ENCODE results near the gene TBCD.

Gene TBCD

GRCh38 chr17:82791532-82791931, 39.7 kb downstream of the TBCD start:
- DNase-seq, result no peak

- DNase-seq, result no peak
Observed at GRCh38 chr17:82793974-82794630, 42.2 kb downstream of the TBCD start.

- DNase-seq, result no peak
Observed at GRCh38 chr17:82794781-82795482, 43.1 kb downstream of the TBCD start.

- DNase-seq, result no peak
Observed at GRCh38 chr17:82795615-82796014, 43.8 kb downstream of the TBCD start.

GRCh38 chr17:82797061-82797460, 45.2 kb downstream of the TBCD start:
- DNase-seq, result no peak

- DNase-seq, result no peak
Observed at GRCh38 chr17:82798752-82799151, 46.9 kb downstream of the TBCD start.

GRCh38 chr17:82799591-82799990, 47.7 kb downstream of the TBCD start:
- no peak for DNase-seq

GRCh38 chr17:82800885-82801284, 49.0 kb downstream of the TBCD start:
- no peak for DNase-seq

GRCh38 chr17:82801377-82801970, 49.6 kb downstream of the TBCD start:
- DNase-seq, result no peak

- no peak for DNase-seq
Observed at GRCh38 chr17:82802075-82802780, 50.4 kb downstream of the TBCD start.

- DNase-seq, result no peak
Observed at GRCh38 chr17:82803185-82803584, 51.3 kb downstream of the TBCD start.

- no peak for DNase-seq
Observed at GRCh38 chr17:82803606-82804005, 51.7 kb downstream of the TBCD start.

GRCh38 chr17:82804442-82805191, 52.8 kb downstream of the TBCD start:
- no peak for DNase-seq

- no peak for DNase-seq
Observed at GRCh38 chr17:82805254-82805653, 53.4 kb downstream of the TBCD start.

- no peak for DNase-seq
Observed at GRCh38 chr17:82805823-82806222, 54.0 kb downstream of the TBCD start.

- no peak for DNase-seq
Observed at GRCh38 chr17:82806645-82807044, 54.8 kb downstream of the TBCD start.

GRCh38 chr17:82807101-82807500, 55.2 kb downstream of the TBCD start:
- DNase-seq, result no peak

GRCh38 chr17:82807562-82807961, 55.7 kb downstream of the TBCD start:
- no peak for DNase-seq

- DNase-seq, result no peak
Observed at GRCh38 chr17:82808006-82808405, 56.1 kb downstream of the TBCD start.

GRCh38 chr17:82808921-82809905, 57.3 kb downstream of the TBCD start:
- DNase-seq, result no peak

GRCh38 chr17:82810644-82811430, 59.0 kb downstream of the TBCD start:
- no peak for DNase-seq
